Loucy (cell line): Measurements from ENCODE around the gene UMODL1.

Experiments used
- H2AFZ ChIP-seq: fragments of 200-600 bp; sonication (generic); 2 replicates; pipeline ENCODE4 v1.6.0; 2016; ENCODE audit warnings: antibody characterized with exemption, mild to moderate bottlenecking, low read length, moderate library complexity
- H3F3A ChIP-seq: fragments of 200-600 bp; 2 replicates; pipeline ENCODE4 v1.6.0; 2016; ENCODE audit warnings: antibody characterized with exemption, low read depth, mild to moderate bottlenecking
- H3K27me3 ChIP-seq: fragments of 200-600 bp; sonication (generic); 2 replicates; pipeline ENCODE4 v1.6.1; 2014; ENCODE audit warnings: low read length, mild to moderate bottlenecking; ENCODE audit not compliant: insufficient read depth, poor library complexity, severe bottlenecking
- H3K36me3 ChIP-seq: fragments of 200-600 bp; sonication (generic); 2 replicates; pipeline ENCODE4 v1.6.1; 2016; ENCODE audit warnings: low read length; ENCODE audit not compliant: insufficient read depth
- H3K4me1 ChIP-seq: fragments of 200-600 bp; sonication (generic); 2 replicates; pipeline ENCODE4 v1.5.1; 2014; ENCODE audit warnings: low read length, mild to moderate bottlenecking; ENCODE audit not compliant: insufficient read depth, poor library complexity, severe bottlenecking
- H3K4me2 ChIP-seq: fragments of 200-600 bp; sonication (generic); 2 replicates; pipeline ENCODE4 v1.6.0; 2014; ENCODE audit warnings: antibody characterized with exemption, low read length, low read depth, mild to moderate bottlenecking; ENCODE audit not compliant: poor library complexity, severe bottlenecking
- H3K4me3 ChIP-seq: fragments of 200-600 bp; sonication (generic); 2 replicates; pipeline ENCODE4 v1.5.1; 2014; ENCODE audit warnings: low read length, mild to moderate bottlenecking, mixed read lengths; ENCODE audit not compliant: poor library complexity, severe bottlenecking
- H3K79me2 ChIP-seq: fragments of 200-600 bp; sonication (generic); 2 replicates; pipeline ENCODE4 v1.6.1; 2014; ENCODE audit warnings: low read length; ENCODE audit not compliant: insufficient read depth
- H3K9ac ChIP-seq: fragments of 200-600 bp; sonication (generic); 2 replicates; pipeline ENCODE4 v1.6.0; 2014; ENCODE audit warnings: mild to moderate bottlenecking, low read depth, low read length, moderate library complexity; ENCODE audit not compliant: poor library complexity, severe bottlenecking
- H3K9me2 ChIP-seq: fragments of 200-600 bp; sonication (generic); replicated peaks from 2 replicates; pipeline ENCODE4 v1.6.1; 2016; ENCODE audit warnings: low read depth, low read length, mixed read lengths
- H3K9me3 ChIP-seq: fragments of 200-600 bp; sonication (generic); 2 replicates; pipeline ENCODE4 v1.6.1; 2014; ENCODE audit warnings: mild to moderate bottlenecking, antibody characterized with exemption, low read length, low read depth; ENCODE audit not compliant: insufficient read depth
- H4K20me1 ChIP-seq: fragments of 200-600 bp; sonication (generic); 2 replicates; pipeline ENCODE4 v1.6.0; 2014; ENCODE audit warnings: antibody characterized with exemption, low read length, mild to moderate bottlenecking; ENCODE audit not compliant: insufficient read depth, poor library complexity, severe bottlenecking
- EZH2phosphoT487 ChIP-seq: fragments of 200-600 bp; IDR thresholded peaks from 2 replicates; pipeline ENCODE4 v1.6.1; 2018; ENCODE audit warnings: antibody characterized with exemption, mild to moderate bottlenecking, moderate library complexity, borderline replicate concordance
- TF ChIP-seq, protein P1 (sequence below): fragments of 200-600 bp; sonication (generic); conservative IDR thresholded peaks from 2 replicates; pipeline ENCODE4 v1.5.1; 2014; ENCODE audit warnings: mild to moderate bottlenecking, antibody characterized with exemption, low read length

Gene UMODL1

DNA sequence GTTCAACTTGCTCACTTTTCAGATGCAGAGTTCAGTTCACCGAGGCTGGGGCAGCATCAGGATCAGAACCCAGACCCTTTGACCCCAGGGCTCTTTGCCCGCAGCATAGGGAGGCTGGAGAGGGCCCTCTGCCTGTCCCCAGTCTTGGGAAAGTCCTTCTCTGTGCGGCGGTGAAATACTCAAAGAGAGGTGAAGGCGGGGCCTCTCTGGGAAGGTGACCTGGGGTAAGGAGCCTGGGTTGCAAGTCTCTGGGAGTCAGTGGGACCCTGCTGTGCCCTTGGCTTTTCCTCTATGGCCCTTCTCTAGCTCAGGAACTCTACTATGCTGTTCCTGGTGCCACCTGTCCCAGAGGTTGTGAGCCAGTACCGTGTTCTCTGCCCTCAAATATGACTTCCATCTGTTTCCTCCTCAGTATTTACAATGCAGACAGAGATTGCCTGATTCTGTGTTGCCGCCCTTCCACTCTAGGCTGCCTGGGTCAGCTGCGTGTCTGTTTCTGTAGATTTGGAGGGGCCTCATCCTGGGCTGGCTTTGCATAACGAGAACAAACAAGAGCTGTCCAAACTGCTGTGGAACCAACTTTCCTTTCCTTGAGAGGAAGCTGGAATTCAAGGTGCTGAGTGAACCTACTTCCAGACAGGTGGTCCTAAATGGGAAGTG is 42.2 kb upstream of the UMODL1 start:
- H3K27me3 ChIP-seq = no peaks in the 10 kb centered on the region
- no peaks in the 10 kb centered on the region for H3K36me3 ChIP-seq
- no peaks in the 10 kb centered on the region for H3F3A ChIP-seq
- no peak overlapping the region for H2AFZ ChIP-seq
- H3K9ac ChIP-seq = no peak overlapping the region
- TF ChIP-seq, protein P1, sequence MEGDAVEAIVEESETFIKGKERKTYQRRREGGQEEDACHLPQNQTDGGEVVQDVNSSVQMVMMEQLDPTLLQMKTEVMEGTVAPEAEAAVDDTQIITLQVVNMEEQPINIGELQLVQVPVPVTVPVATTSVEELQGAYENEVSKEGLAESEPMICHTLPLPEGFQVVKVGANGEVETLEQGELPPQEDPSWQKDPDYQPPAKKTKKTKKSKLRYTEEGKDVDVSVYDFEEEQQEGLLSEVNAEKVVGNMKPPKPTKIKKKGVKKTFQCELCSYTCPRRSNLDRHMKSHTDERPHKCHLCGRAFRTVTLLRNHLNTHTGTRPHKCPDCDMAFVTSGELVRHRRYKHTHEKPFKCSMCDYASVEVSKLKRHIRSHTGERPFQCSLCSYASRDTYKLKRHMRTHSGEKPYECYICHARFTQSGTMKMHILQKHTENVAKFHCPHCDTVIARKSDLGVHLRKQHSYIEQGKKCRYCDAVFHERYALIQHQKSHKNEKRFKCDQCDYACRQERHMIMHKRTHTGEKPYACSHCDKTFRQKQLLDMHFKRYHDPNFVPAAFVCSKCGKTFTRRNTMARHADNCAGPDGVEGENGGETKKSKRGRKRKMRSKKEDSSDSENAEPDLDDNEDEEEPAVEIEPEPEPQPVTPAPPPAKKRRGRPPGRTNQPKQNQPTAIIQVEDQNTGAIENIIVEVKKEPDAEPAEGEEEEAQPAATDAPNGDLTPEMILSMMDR = no peak
- TF ChIP-seq EZH2phosphoT487 = no peak
- H3K4me3 ChIP-seq = no peak overlapping the region
- no peak overlapping the region for H3K4me2 ChIP-seq
- no peaks in the 10 kb centered on the region for H4K20me1 ChIP-seq
- H3K79me2 ChIP-seq = no peaks in the 10 kb centered on the region
- H3K9me3 ChIP-seq = no peaks in the 10 kb centered on the region
- H3K4me1 ChIP-seq = peaks cover 25% of the 10 kb centered on the region
- H3K9me2 ChIP-seq = no peaks in the 10 kb centered on the region

DNA sequence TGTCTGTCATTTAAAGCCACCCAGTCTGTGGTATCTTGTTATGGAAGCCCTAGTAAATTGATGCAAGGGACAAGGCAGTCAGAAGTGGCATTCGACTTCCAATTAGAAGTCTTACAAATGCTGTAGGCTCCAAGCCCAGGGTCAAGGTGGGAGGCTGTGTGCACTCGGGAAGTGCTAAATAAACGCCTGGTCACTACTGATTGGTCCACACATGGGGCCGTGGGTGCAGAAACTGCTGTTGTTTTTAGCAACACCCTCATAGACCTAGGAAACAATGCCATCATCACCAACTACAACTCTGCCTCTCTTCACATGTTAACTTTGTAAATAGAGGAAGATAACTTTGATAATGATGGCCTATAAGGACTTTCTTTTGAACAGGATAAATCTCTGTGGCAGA is 40.8 kb upstream of the UMODL1 start:
- Histone ChIP-seq H3K9ac (no peak overlapping the region), H3K9me3 (no peaks in the 10 kb centered on the region), H4K20me1 (no peaks in the 10 kb centered on the region), H3K79me2 (no peaks in the 10 kb centered on the region), H3K9me2 (no peaks in the 10 kb centered on the region), H3K27me3 (no peaks in the 10 kb centered on the region), H3K4me3 (no peak overlapping the region), H2AFZ (no peak overlapping the region), H3K4me2 (no peak overlapping the region), H3F3A (no peaks in the 10 kb centered on the region), H3K36me3 (no peaks in the 10 kb centered on the region), H3K4me1 (peaks cover 21% of the 10 kb centered on the region)
- no peak for TF ChIP-seq EZH2phosphoT487
- TF ChIP-seq, protein P1 = no peak

DNA sequence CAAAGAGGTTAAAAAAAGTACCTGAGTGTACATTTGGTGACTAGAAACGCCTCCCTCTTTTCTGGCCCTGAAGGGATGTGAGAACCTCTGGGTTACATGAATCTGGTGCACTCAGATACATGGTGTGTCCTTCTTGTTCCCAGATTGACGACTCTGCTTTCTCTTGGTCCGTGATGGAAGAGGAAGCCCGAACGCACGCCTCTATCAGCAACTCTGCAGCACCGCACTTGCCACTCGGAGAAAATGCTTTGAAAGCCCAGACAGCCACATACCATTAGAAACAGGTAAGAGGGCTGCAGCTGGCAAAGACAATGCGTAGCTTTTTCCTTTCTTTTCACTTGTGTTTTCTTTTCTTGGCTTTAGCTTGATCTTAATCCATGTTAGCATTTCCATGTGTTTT is 39.9 kb upstream of the UMODL1 start:
- Histone ChIP-seq H3K9ac (no peak overlapping the region), H3K36me3 (no peaks in the 10 kb centered on the region), H3K9me2 (no peaks in the 10 kb centered on the region), H3K9me3 (no peaks in the 10 kb centered on the region), H3K4me3 (no peak overlapping the region), H3K27me3 (no peaks in the 10 kb centered on the region), H4K20me1 (no peaks in the 10 kb centered on the region), H2AFZ (no peak overlapping the region), H3K4me2 (no peak overlapping the region), H3K4me1 (peaks cover 21% of the 10 kb centered on the region), H3K79me2 (no peaks in the 10 kb centered on the region), H3F3A (no peaks in the 10 kb centered on the region)
- TF ChIP-seq, protein P1 = no peak
- no peak for TF ChIP-seq EZH2phosphoT487
